GM12878 (cell line): Measurements from ENCODE around the gene CDH7. TPM values are rescaled to one million over a fixed set of nuclear protein-coding genes. Genes with fewer than 3 reads are reported as not detected.

Experiments
- ATAC-seq: fragments of 200-7000 bp; cut with Tn5 transposase; 3 replicates; pipeline ENCODE4 v1.9.1; 2020; ENCODE audit warnings: mild to moderate bottlenecking, moderate library complexity
- BruUV-seq: library from RNA; stranded (reverse); fragments of 400-500 nt; replicated peaks from 2 replicates; lab custom pipeline; 2021; lab: Mats Ljungman, UMichigan
- CTCF ChIA-PET: fragments of 300-600 bp; sonication (Branson Sonifier 250); formaldehyde crosslinking; extraction: SDS; loops from one replicate; lab custom pipeline; 2021; ENCODE audit warnings: inconsistent platforms; lab: Yijun Ruan, JAX
- POLR2A ChIA-PET: fragments of 350-600 bp; formaldehyde crosslinking; extraction: SDS; loops from one replicate; lab custom pipeline; 2021; ENCODE audit warnings: inconsistent platforms; lab: Charles Lee
- RAD21 ChIA-PET: fragments of 300-600 bp; sonication (Branson Sonifier 250); formaldehyde crosslinking; loops from one replicate; lab custom pipeline; 2023; ENCODE audit warnings: antibody characterized with exemption; ENCODE audit not compliant: unreplicated experiment; lab: Charles Lee
- SMC1A ChIA-PET: fragments of 300-600 bp; sonication (Branson Sonifier 250); formaldehyde crosslinking; loops from one replicate; lab custom pipeline; 2023; ENCODE audit not compliant: unreplicated experiment, uncharacterized antibody; lab: Charles Lee
- DNase-seq: peaks from one replicate; pipeline ENCODE4 v3.0.0-alpha.2; 2011; ENCODE audit warnings: low read depth, low spot score
- FAIRE-seq: peaks from 3 replicates; lab custom pipeline; 2011; peaks lifted over from hg19 to GRCh38; lab: Jason Lieb, UNC
- H2AFZ ChIP-seq: 2 replicates; pipeline ENCODE4 v1.6.0; 2011; ENCODE audit warnings: low read depth, low read length, control low read depth; ENCODE audit not compliant: control insufficient read depth
- H3K27ac ChIP-seq: 2 replicates; pipeline ENCODE4 v1.5.1; 2011; ENCODE audit warnings: control low read depth; ENCODE audit not compliant: control insufficient read depth, insufficient read depth
- H3K27me3 ChIP-seq, 2 experiments: replicated peaks in 1 of 2; 2 replicates each; pipeline versions ENCODE4 v1.6.0 to v1.6.1; 2011; ENCODE audit warnings: low read length in 1 of 2; ENCODE audit not compliant: control insufficient read depth in 2 of 2, insufficient read depth in 2 of 2
- H3K36me3 ChIP-seq, 2 experiments: 2 replicates each; pipeline ENCODE4 v1.5.1; 2011; ENCODE audit warnings: low read length in 1 of 2; ENCODE audit not compliant: control insufficient read depth in 2 of 2, insufficient read depth in 2 of 2
- H3K4me1 ChIP-seq: 2 replicates; pipeline ENCODE4 v1.6.1; 2011; ENCODE audit warnings: mild to moderate bottlenecking, low read length, moderate library complexity, mixed read lengths; ENCODE audit not compliant: control insufficient read depth, insufficient read depth
- H3K4me2 ChIP-seq: 2 replicates; pipeline ENCODE4 v1.6.0; 2011; ENCODE audit warnings: control low read depth; ENCODE audit not compliant: control insufficient read depth, insufficient read depth
- H3K4me3 ChIP-seq: fragments of 200-600 bp; sonication (generic); 2 replicates; pipeline ENCODE4 v1.5.1; 2016
- H3K79me2 ChIP-seq: 2 replicates; pipeline ENCODE4 v1.6.0; 2011; ENCODE audit warnings: low read length; ENCODE audit not compliant: control insufficient read depth, insufficient read depth
- H3K9ac ChIP-seq: 2 replicates; pipeline ENCODE4 v1.8.0; 2011; ENCODE audit warnings: low read length, control low read depth, mixed read lengths; ENCODE audit not compliant: control insufficient read depth, insufficient read depth
- H3K9me3 ChIP-seq: replicated peaks from 3 replicates; pipeline ENCODE4 v1.5.1; 2011; ENCODE audit warnings: mild to moderate bottlenecking, low read length; ENCODE audit not compliant: control insufficient read depth, insufficient read depth
- H4K20me1 ChIP-seq: 2 replicates; pipeline ENCODE4 v1.6.0; 2011; ENCODE audit not compliant: control insufficient read depth, insufficient read depth
- IKZF2 ChIP-seq, 2 experiments: fragments of 450-650 bp; IDR thresholded peaks; 2 replicates each; pipeline ENCODE4 v1.6.1; 2017; ENCODE audit warnings: mild to moderate bottlenecking in 2 of 2, moderate library complexity in 2 of 2
- KLF5 ChIP-seq: fragments of 450-650 bp; IDR thresholded peaks from 2 replicates; pipeline ENCODE4 v1.6.1; 2014; ENCODE audit warnings: mild to moderate bottlenecking; ENCODE audit not compliant: partially characterized antibody
- MEF2B ChIP-seq: fragments of 450-650 bp; IDR thresholded peaks from 2 replicates; pipeline ENCODE4 v1.6.1; 2018; ENCODE audit warnings: mild to moderate bottlenecking, moderate library complexity; ENCODE audit not compliant: partially characterized antibody, poor library complexity, severe bottlenecking
- POLR2AphosphoS5 ChIP-seq: IDR thresholded peaks from 2 replicates; pipeline ENCODE4 v1.6.1; 2011; ENCODE audit warnings: mild to moderate bottlenecking, low read length, inconsistent platforms
- RAD21 ChIP-seq: IDR thresholded peaks from 2 replicates; pipeline ENCODE4 v1.6.1; 2011; ENCODE audit warnings: mild to moderate bottlenecking, low read depth, low read length, moderate library complexity; ENCODE audit not compliant: insufficient read depth
- SMAD5 ChIP-seq: IDR thresholded peaks from 2 replicates; pipeline ENCODE4 v1.6.1; 2016; ENCODE audit warnings: antibody characterized with exemption, low read depth
- TCF3 ChIP-seq: IDR thresholded peaks from 2 replicates; pipeline ENCODE4 v1.6.1; 2012; ENCODE audit warnings: low read depth, mild to moderate bottlenecking, low read length, borderline replicate concordance; ENCODE audit not compliant: insufficient read depth
- WGBS: methylation state at CpG from one replicate; pipeline ENCODE4 v1.1.6; 2016; ENCODE audit warnings: low lambda C conversion rate; ENCODE audit not compliant: insufficient replicate concordance, insufficient coverage; ENCODE audit errors: missing lambda C conversion rate; 5-methylcytosine and 5-hydroxymethylcytosine counted together
- in situ Hi-C: fragments of 300-500 bp; cut with MboI; formaldehyde crosslinking; loops from 9 replicates; pipeline ENCODE4 v1.14.3; 2018; ENCODE audit warnings: mixed read lengths
- intact Hi-C: fragments of 100-400 bp; cut with micrococcal nuclease; formaldehyde crosslinking; loops from one replicate; pipeline ENCODE4 v1.14.2; 2022; ENCODE audit not compliant: unreplicated experiment
- polyA plus RNA-seq, 11 experiments: library from polyadenylated mRNA; depleted of rRNA in 4 of 11; unstranded in 6 of 11; stranded (reverse) in 5 of 11; fragments of >200 nt; fragmentation: Nextera tagmentation in 4 of 11; fragmentation: Illumina TruSeq in 1 of 11; extraction: Ambion mirVana in 4 of 11; extraction: Trizol in 1 of 11; gene quantifications; 1 replicate in 1 of 11; 2 replicates in 10 of 11; pipeline versions ENCODE4 v1.2.1 to v1.2.3, GENCODE V29; 2011 to 2016; ENCODE audit warnings: inconsistent platforms in 2 of 11, missing spikeins in 2 of 11, low read depth in 1 of 11
- total RNA-seq, 4 experiments: library from RNA; depleted of rRNA in 3 of 4; stranded (reverse); fragments of >200 nt in 3 of 4; fragmentation: Illumina TruSeq in 1 of 4; extraction: Trizol in 1 of 4; gene quantifications; 2 replicates each; pipeline versions ENCODE4 v1.2.1 to v1.2.3, GENCODE V29; 2013 to 2021
- TF ChIP-seq, protein P1 (sequence below): IDR thresholded peaks from 2 replicates; pipeline ENCODE4 v1.6.1; 2012; ENCODE audit warnings: low read depth, low read length, improper control_type of control experiment
- TF ChIP-seq, protein P2 (sequence below), 3 experiments: IDR thresholded peaks in 2 of 3; conservative IDR thresholded peaks in 1 of 3; 2 replicates each; pipeline ENCODE4 v1.5.1; 2011; ENCODE audit warnings: low read depth in 3 of 3, low read length in 3 of 3, mild to moderate bottlenecking in 3 of 3, control low read depth in 2 of 3, moderate library complexity in 2 of 3, inconsistent platforms in 1 of 3, mixed read lengths in 1 of 3; ENCODE audit not compliant: control insufficient read depth in 2 of 3, insufficient read depth in 1 of 3; ENCODE audit errors: extremely low read depth in 1 of 3
- TF ChIP-seq, protein P3 (sequence below): fragments of 450-650 bp; IDR thresholded peaks from 2 replicates; pipeline ENCODE4 v1.6.1; 2018; ENCODE audit warnings: mild to moderate bottlenecking, low read depth, moderate library complexity; ENCODE audit not compliant: partially characterized antibody

Gene CDH7
- total and polyA plus RNA-seq, 10 of the 15 experiments (the other 5 are each of a cell fraction or from before 2014, with no cell fraction given) = 0.03 TPM; not detected in 9

DNA sequence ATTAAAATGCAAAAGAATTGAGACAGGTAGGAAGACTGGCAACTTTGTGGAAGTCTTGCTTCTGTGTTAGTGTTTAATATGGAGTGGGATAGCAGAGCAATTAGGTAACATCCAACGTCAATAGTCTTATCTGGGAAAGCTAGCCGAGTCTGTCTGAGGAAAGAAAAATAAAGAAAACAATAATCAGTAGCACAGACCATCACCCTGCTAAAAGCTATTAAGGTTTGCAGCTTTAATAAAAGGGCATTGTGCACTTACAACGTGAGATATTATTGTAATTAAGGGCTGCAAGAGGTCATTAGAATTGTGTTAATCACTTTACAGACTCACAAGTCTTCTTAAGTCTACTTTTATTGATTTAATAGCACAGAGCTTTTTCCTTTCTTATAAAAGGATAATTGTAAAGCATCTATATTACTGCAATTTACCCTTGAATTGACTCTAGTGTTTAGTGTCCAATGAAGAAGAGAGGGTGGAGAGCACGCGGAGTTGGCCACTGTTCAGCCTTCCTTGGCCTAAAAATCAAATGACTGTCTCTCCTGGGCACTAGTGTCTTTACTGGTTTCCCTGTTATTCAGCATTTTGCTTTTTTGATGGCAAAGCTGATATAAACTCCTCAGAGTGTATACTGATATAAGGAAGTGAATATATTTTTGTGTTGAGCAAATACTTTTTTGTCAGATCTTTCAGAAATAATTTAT lies 2.0 kb downstream of the CDH7 start:
- DNase-seq (no peak), ATAC-seq (no peak), FAIRE-seq (no peak)
- RAD21 ChIA-PET = interaction anchor here (0.8 to 1.9 kb wide), 7 partner anchors 20 to 1715 kb away, joined by 3 to 8 read pairs (median 4); no protein-coding TSS in a partner anchor
- H3K27me3 ChIP-seq = peaks cover 0 to 2% of the 10 kb centered on the region in 2 experiments; a peak in 2 of 4 replicates
- intact Hi-C loops = no loop called here
- no TSS peak for BruUV-seq
- SMC1A ChIA-PET = interaction anchor here (1.0 to 2.6 kb wide), 6 partner anchors 9 to 93 kb away, joined by 3 to 10 read pairs (median 3); no protein-coding TSS in a partner anchor
- H3K36me3 ChIP-seq = no peaks in the 10 kb centered on the region
- CTCF ChIA-PET = interaction anchor here (0.6 to 3.9 kb wide), 8 partner anchors 10 to 556 kb away, joined by 3 to 19 read pairs (median 3); no protein-coding TSS in a partner anchor
- 36% methylated on average over 5 of the region's 5 CpGs for WGBS
- no peaks in the 10 kb centered on the region for H3K79me2 ChIP-seq
- H2AFZ ChIP-seq = no peak overlapping the region
- H3K9ac ChIP-seq = no peak overlapping the region
- H3K27ac ChIP-seq = no peak overlapping the region
- no peak overlapping the region for H3K4me2 ChIP-seq
- H3K4me3 ChIP-seq = no peak overlapping the region
- no peaks in the 10 kb centered on the region for H4K20me1 ChIP-seq
- no peaks in the 10 kb centered on the region for H3K9me3 ChIP-seq
- no peak for TF ChIP-seq MEF2B
- no peak for TF ChIP-seq POLR2AphosphoS5
- TF ChIP-seq KLF5 = no peak
- no peak for TF ChIP-seq IKZF2 (IDR thresholded peaks at IDR 0.05)
- TF ChIP-seq, all 136 proteins: peak for 0
- H3K4me1 ChIP-seq = no peaks in the 10 kb centered on the region
- POLR2A ChIA-PET = no interaction called here
- in situ Hi-C loops = no loop called here

DNA sequence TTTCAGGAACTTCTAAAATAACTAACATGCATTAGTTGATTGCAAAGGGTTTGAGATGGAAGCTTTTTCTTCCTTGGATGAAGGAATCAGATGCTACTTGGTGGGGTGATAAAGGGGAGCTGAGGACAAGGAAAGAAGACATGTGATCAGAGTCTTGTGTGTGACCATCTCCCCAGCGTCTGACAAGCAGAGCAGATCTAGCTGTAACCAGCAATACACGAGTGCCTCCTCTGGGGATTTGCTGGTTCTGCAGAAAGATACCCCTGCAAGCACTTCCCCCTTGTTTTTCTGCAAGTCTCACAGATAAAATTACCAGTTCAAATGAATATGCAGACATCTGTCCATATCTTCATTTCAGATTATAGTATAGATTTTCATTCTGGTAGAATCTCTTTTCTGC lies 2.7 kb downstream of the CDH7 start:
- ATAC-seq (peak; percentile 87), DNase-seq (no peak), FAIRE-seq (no peak)
- no peak overlapping the region for H3K9ac ChIP-seq
- peaks cover 0 to 2% of the 10 kb centered on the region in 2 experiments; a peak in 2 of 4 replicates for H3K27me3 ChIP-seq
- no peaks in the 10 kb centered on the region for H3K79me2 ChIP-seq
- H3K36me3 ChIP-seq = no peaks in the 10 kb centered on the region
- H3K27ac ChIP-seq = no peak overlapping the region
- intact Hi-C loops = no loop called here
- H2AFZ ChIP-seq = no peak overlapping the region
- H3K4me3 ChIP-seq = no peak overlapping the region
- H3K4me1 ChIP-seq = no peaks in the 10 kb centered on the region
- CTCF ChIA-PET = interaction anchor here (0.6 to 3.9 kb wide), 8 partner anchors 10 to 557 kb away, joined by 3 to 19 read pairs (median 3); no protein-coding TSS in a partner anchor
- no peaks in the 10 kb centered on the region for H4K20me1 ChIP-seq
- SMC1A ChIA-PET = interaction anchor here (0.7 to 2.6 kb wide), 8 partner anchors 9 to 90 kb away, joined by 3 to 10 read pairs (median 3); no protein-coding TSS in a partner anchor
- RAD21 ChIA-PET = interaction anchor here (0.8 to 1.9 kb wide), 8 partner anchors 10 to 1715 kb away, joined by 3 to 8 read pairs (median 4); no protein-coding TSS in a partner anchor
- in situ Hi-C loops = no loop called here
- BruUV-seq = no TSS peak
- POLR2A ChIA-PET = no interaction called here
- WGBS = 0% methylated on average over 2 of the region's 2 CpGs
- H3K4me2 ChIP-seq = no peak overlapping the region
- H3K9me3 ChIP-seq = no peaks in the 10 kb centered on the region
- TF ChIP-seq, protein P1, sequence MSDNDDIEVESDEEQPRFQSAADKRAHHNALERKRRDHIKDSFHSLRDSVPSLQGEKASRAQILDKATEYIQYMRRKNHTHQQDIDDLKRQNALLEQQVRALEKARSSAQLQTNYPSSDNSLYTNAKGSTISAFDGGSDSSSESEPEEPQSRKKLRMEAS = no peak
- TF ChIP-seq, protein P2, sequence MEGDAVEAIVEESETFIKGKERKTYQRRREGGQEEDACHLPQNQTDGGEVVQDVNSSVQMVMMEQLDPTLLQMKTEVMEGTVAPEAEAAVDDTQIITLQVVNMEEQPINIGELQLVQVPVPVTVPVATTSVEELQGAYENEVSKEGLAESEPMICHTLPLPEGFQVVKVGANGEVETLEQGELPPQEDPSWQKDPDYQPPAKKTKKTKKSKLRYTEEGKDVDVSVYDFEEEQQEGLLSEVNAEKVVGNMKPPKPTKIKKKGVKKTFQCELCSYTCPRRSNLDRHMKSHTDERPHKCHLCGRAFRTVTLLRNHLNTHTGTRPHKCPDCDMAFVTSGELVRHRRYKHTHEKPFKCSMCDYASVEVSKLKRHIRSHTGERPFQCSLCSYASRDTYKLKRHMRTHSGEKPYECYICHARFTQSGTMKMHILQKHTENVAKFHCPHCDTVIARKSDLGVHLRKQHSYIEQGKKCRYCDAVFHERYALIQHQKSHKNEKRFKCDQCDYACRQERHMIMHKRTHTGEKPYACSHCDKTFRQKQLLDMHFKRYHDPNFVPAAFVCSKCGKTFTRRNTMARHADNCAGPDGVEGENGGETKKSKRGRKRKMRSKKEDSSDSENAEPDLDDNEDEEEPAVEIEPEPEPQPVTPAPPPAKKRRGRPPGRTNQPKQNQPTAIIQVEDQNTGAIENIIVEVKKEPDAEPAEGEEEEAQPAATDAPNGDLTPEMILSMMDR (IDR thresholded peaks at IDR 0.05 in 2 of 3, conservative IDR thresholded peaks at IDR 0.05 in 1 of 3; ENCODE audit: control insufficient read depth in 2 of 3, extremely low read depth in 1 of 3, insufficient read depth in 1 of 3, low read depth in 3 of 3, low read length in 3 of 3) = peak; percentile 25 to 51 (median 50); a peak in 5 of 6 replicates
- no peak for TF ChIP-seq TCF3
- TF ChIP-seq SMAD5 = no peak
- TF ChIP-seq, protein P3, sequence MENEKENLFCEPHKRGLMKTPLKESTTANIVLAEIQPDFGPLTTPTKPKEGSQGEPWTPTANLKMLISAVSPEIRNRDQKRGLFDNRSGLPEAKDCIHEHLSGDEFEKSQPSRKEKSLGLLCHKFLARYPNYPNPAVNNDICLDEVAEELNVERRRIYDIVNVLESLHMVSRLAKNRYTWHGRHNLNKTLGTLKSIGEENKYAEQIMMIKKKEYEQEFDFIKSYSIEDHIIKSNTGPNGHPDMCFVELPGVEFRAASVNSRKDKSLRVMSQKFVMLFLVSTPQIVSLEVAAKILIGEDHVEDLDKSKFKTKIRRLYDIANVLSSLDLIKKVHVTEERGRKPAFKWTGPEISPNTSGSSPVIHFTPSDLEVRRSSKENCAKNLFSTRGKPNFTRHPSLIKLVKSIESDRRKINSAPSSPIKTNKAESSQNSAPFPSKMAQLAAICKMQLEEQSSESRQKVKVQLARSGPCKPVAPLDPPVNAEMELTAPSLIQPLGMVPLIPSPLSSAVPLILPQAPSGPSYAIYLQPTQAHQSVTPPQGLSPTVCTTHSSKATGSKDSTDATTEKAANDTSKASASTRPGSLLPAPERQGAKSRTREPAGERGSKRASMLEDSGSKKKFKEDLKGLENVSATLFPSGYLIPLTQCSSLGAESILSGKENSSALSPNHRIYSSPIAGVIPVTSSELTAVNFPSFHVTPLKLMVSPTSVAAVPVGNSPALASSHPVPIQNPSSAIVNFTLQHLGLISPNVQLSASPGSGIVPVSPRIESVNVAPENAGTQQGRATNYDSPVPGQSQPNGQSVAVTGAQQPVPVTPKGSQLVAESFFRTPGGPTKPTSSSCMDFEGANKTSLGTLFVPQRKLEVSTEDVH = no peak
- TF ChIP-seq RAD21 = 0 out of 2 replicates have a peak, but pooled peaks have one; percentile 11
